Measurements from ENCODE around the gene PHPT1. TPM values are rescaled to one million over a fixed set of nuclear protein-coding genes. Genes with fewer than 3 reads are reported as not detected.

The PHPT1 gene
- total and polyA plus RNA-seq, 2 of the 8 experiments (the other 6 are each of a cell fraction or from before 2014, with no cell fraction given): 109 to 226 TPM

DNA sequence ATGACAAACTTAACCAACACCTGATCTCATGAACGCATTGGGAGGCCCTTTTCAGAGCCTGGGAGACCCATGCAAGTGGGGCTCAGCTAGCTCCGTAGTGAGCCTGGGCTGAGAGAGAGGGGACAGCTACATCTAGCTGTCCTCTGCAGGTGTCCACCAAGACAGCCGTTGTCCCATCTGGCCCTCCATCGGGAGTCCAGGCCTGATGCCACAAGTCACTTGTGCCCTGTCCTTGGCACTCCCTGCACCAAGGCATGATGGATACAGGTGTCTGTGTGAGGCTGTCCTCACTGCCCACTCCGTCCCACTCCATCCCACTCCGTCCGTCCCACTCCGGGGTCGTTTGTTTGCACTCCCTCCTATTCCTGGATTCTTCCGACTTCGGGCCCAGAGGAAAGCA, 19.4 kb downstream of the PHPT1 start:
- Histone ChIP-seq H3K9ac (replicated peaks in 1 of 4; ENCODE audit: extremely low read depth in 1 of 4, low read depth in 3 of 4, low read length in 3 of 4) (no peak overlapping the region), H2BK15ac (ENCODE audit: low read length) (no peak overlapping the region), H3K23me2 (ENCODE audit: low read depth, low read length) (peaks cover 5% of the 10 kb centered on the region; the same call in 1 of the 2 replicates), H2BK5ac (ENCODE audit: low read depth, low read length) (no peak overlapping the region), H3K4me2 (ENCODE audit: insufficient read depth in 1 of 2, low read depth in 2 of 2, low read length in 2 of 2) (no peak overlapping the region), H3K56ac (replicated peaks; ENCODE audit: insufficient read length, low read depth, low read length) (no peak overlapping the region), H2BK120ac (replicated peaks; ENCODE audit: low read depth, low read length) (no peak overlapping the region), H4K8ac (ENCODE audit: extremely low read depth, insufficient read depth, low read length) (no peak overlapping the region), H4K5ac (ENCODE audit: insufficient read length, low read depth, low read length) (no peak overlapping the region), H4K91ac (replicated peaks; ENCODE audit: insufficient read length, low read length) (no peak overlapping the region), H3K36me3 (ENCODE audit: control insufficient read depth in 2 of 4, insufficient read depth in 4 of 4, low read length in 3 of 4) (peaks cover 0 to 7% (median 4%) of the 10 kb centered on the region in 4 experiments; a peak in 5 of 8 replicates), H3K4me3 (ENCODE audit: extremely low read depth in 1 of 4, insufficient read depth in 2 of 4, low read depth in 3 of 4, low read length in 4 of 4) (no peak overlapping the region), H3K9me3 (ENCODE audit: insufficient read depth in 2 of 2, low read depth in 1 of 2, low read length in 1 of 2) (peaks cover 32 to 38% of the 10 kb centered on the region in 2 experiments), H2BK20ac (ENCODE audit: low read length) (no peak overlapping the region), H3K27ac (ENCODE audit: low read depth, low read length) (no peak overlapping the region), H3K4ac (replicated peaks; ENCODE audit: insufficient read length, low read depth, low read length) (no peak overlapping the region), H2BK12ac (ENCODE audit: low read depth, low read length) (no peak overlapping the region), H3K27me3 (replicated peaks in 1 of 4; ENCODE audit: control insufficient read depth in 3 of 4, extremely low read depth in 1 of 4, insufficient read depth in 3 of 4, low read length in 3 of 4) (no peaks in the 10 kb centered on the region), H3K14ac (ENCODE audit: insufficient read length) (no peak overlapping the region), H2AK5ac (ENCODE audit: low read depth, low read length) (no peak overlapping the region), H3K23ac (ENCODE audit: insufficient read length) (no peak overlapping the region), H3K79me1 (ENCODE audit: low read depth, low read length) (peaks cover 10% of the 10 kb centered on the region), H3K79me2 (ENCODE audit: control insufficient read depth in 1 of 2, insufficient read depth in 2 of 2, low read length in 2 of 2) (peaks cover 5 to 17% of the 10 kb centered on the region in 2 experiments; a peak in 3 of 4 replicates), H4K20me1 (replicated peaks in 1 of 2; ENCODE audit: control insufficient read depth in 1 of 2, insufficient read depth in 2 of 2, low read length in 2 of 2) (peaks cover 7 to 11% of the 10 kb centered on the region in 2 experiments), H2AFZ (ENCODE audit: low read length) (no peak overlapping the region), H3K18ac (ENCODE audit: extremely low read depth, low read length) (no peak overlapping the region), H3K4me1 (replicated peaks in 1 of 4; ENCODE audit: control insufficient read depth in 3 of 4, insufficient read depth in 4 of 4, low read length in 3 of 4) (peaks cover 0 to 6% (median 5%) of the 10 kb centered on the region in 4 experiments; a peak in 5 of 7 replicates)
- TF ChIP-seq CEBPB (IDR thresholded peaks at IDR 0.05; ENCODE audit: low read depth, low read length): no peak
- TF ChIP-seq ASH2L (IDR thresholded peaks at IDR 0.05; ENCODE audit: low read length): no peak
- no peak for TF ChIP-seq GTF2F1 (IDR thresholded peaks at IDR 0.05; ENCODE audit: borderline replicate concordance, low read depth, low read length)
- TF ChIP-seq CREB1 (IDR thresholded peaks at IDR 0.05): no peak
- TF ChIP-seq YY1 (IDR thresholded peaks at IDR 0.05; ENCODE audit: low read depth, low read length): no peak
- TF ChIP-seq POU5F1 (IDR thresholded peaks at IDR 0.05; ENCODE audit: low read depth, low read length): no peak
- TF ChIP-seq RXRA (IDR thresholded peaks at IDR 0.05; ENCODE audit: insufficient read depth, low read depth, low read length): no peak
- TF ChIP-seq JUND (IDR thresholded peaks at IDR 0.05; ENCODE audit: low read length): no peak
- no peak for TF ChIP-seq TAF1 (IDR thresholded peaks at IDR 0.05; ENCODE audit: low read depth, low read length)
- TF ChIP-seq MAFK (IDR thresholded peaks at IDR 0.05; ENCODE audit: low read depth, low read length): no peak
- no peak for TF ChIP-seq RAD21 (IDR thresholded peaks at IDR 0.05 in 1 of 2, conservative IDR thresholded peaks at IDR 0.05 in 1 of 2; ENCODE audit: low read depth in 2 of 2, low read length in 2 of 2)
- TF ChIP-seq SIN3A (conservative IDR thresholded peaks at IDR 0.05 in 1 of 2, IDR thresholded peaks at IDR 0.05 in 1 of 2; ENCODE audit: low read depth in 1 of 2, low read length in 2 of 2): no peak
- TF ChIP-seq SIX5 (IDR thresholded peaks at IDR 0.05; ENCODE audit: low read depth, low read length): no peak
- FAIRE-seq (no peak), DNase-seq (ENCODE audit: low read depth in 1 of 2, low spot score in 2 of 2) (no peak)
- WGBS, 2 experiments (ENCODE audit: extremely low coverage in 1 of 2, insufficient coverage in 1 of 2, insufficient read length in 1 of 2, insufficient replicate concordance in 2 of 2, low coverage in 1 of 2, low lambda C conversion rate in 2 of 2, missing lambda C conversion rate in 1 of 2): 84% methylated on average over 11 of the region's 11 CpGs; no CpG with 5 or more reads in 1 of the 2 experiments
- ChIA-PET POLR2A (ENCODE audit: partially characterized antibody) (interaction anchor here (0.7 to 3.5 kb wide), 6 partner anchors 9 to 707 kb away, joined by 3 to 12 read pairs (median 4); no protein-coding TSS in a partner anchor), CTCF (ENCODE audit: partially characterized antibody) (interaction anchor here (0.6 to 1.1 kb wide), 2 partner anchors 27 to 49 kb away, joined by 3 read pairs; partner anchors contain the start of gene AJM1)
